Measurements from ENCODE around the gene SARDH. TPM values are rescaled to one million over a fixed set of nuclear protein-coding genes. Genes with fewer than 3 reads are reported as not detected.

SARDH gene
- total and polyA plus RNA-seq, 2 donors (not counting 1 experiment from before 2014, with no cell fraction given) = 0.03 to 0.07 TPM

DNA sequence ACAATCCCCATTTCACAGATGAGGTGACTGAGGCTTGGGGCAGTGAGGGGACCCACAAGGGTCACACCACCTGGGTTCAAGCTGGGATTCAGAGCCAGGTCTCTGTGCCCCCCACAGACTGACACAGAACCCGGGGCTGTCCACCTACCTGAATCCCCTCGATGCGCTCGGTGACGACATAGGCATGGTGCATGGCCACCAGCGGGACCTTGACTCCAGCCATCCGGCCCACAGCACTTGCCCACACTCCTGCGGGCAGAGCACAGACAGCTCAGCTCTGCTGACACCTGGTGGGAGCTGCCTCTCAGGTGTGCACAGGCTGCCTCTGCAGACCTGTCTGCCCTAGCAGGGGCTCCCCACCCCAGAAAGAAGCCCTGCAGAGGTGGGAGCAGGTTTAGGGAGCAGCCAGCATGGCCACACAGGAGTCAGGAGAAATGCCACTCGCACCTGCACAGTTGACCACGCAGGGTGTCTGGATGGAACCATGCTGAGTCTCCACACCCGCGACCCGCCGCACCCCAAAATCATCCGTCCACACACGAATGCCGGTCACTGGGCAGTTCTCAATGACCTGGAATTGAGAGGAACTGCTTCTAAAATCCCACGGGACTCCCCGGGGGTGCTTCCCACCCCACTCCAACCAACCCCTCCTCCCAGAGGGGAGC is 8.4 kb downstream of the SARDH start:
- Mint-ChIP-seq H3K4me1 (peaks cover 20% of the 10 kb centered on the region), H3K4me3 (no peak overlapping the region), H3K27me3 (peaks cover 19% of the 10 kb centered on the region), H3K9me3 (ENCODE audit: insufficient read depth) (no peaks in the 10 kb centered on the region), H3K27ac (no peak overlapping the region)
- DNase-seq (no peak), ATAC-seq (ENCODE audit: low read depth) (no peak)
- Histone ChIP-seq H3K79me2 (ENCODE audit: control insufficient read depth, insufficient read depth, low read length) (no peaks in the 10 kb centered on the region), H3K27ac (ENCODE audit: low read length in 2 of 2) (no peak overlapping the region), H3K36me3 (replicated peaks in 1 of 2; ENCODE audit: control extremely low read depth in 1 of 2, control insufficient read depth in 1 of 2, extremely low read depth in 1 of 2, insufficient read depth in 2 of 2, low read length in 1 of 2) (no peaks in the 10 kb centered on the region), H4K20me1 (ENCODE audit: control insufficient read depth, insufficient read depth, low read length, poor library complexity, severe bottlenecking) (no peaks in the 10 kb centered on the region), H3K4me2 (replicated peaks; ENCODE audit: low read depth, low read length, poor library complexity, severe bottlenecking) (no peak overlapping the region), H3K4me3 (ENCODE audit: control extremely low read depth in 1 of 5, extremely low read depth in 1 of 5, insufficient read depth in 1 of 5, low read depth in 2 of 5, low read length in 4 of 5) (no peak overlapping the region), H3K27me3 (replicated peaks in 1 of 4; ENCODE audit: control extremely low read depth in 1 of 4, control insufficient read depth in 3 of 4, insufficient read depth in 4 of 4, low read length in 3 of 4) (peaks cover 0 to 27% (median 7%) of the 10 kb centered on the region in 4 experiments), H3K9ac (ENCODE audit: low read length) (no peak overlapping the region), H2AFZ (ENCODE audit: insufficient read depth, low read depth, low read length, poor library complexity, severe bottlenecking) (no peak overlapping the region), H3K4me1 (ENCODE audit: control insufficient read depth in 2 of 2, insufficient read depth in 2 of 2, low read length in 2 of 2) (peaks cover 6 to 9% of the 10 kb centered on the region in 2 donors), H3K9me3 (ENCODE audit: control extremely low read depth in 1 of 3, control insufficient read depth in 2 of 3, insufficient read depth in 1 of 3, low read length in 2 of 3) (no peaks in the 10 kb centered on the region)
- intact Hi-C loops (cut with micrococcal nuclease) = loop anchor here (5.0 kb wide), 1 partner anchor 197 kb away; the partner anchor contains the start of gene ADAMTSL2
- ChIA-PET POLR2A (no interaction called here), CTCF (interaction anchor here (0.6 kb wide), 1 partner anchor 237 kb away, joined by 4 read pairs; no protein-coding TSS in a partner anchor)
- TF ChIP-seq EZH2 (IDR thresholded peaks at IDR 0.05; ENCODE audit: borderline replicate concordance, insufficient read depth, low read depth, low read length, poor library complexity, severe bottlenecking) = no peak
- TF ChIP-seq, protein P1, sequence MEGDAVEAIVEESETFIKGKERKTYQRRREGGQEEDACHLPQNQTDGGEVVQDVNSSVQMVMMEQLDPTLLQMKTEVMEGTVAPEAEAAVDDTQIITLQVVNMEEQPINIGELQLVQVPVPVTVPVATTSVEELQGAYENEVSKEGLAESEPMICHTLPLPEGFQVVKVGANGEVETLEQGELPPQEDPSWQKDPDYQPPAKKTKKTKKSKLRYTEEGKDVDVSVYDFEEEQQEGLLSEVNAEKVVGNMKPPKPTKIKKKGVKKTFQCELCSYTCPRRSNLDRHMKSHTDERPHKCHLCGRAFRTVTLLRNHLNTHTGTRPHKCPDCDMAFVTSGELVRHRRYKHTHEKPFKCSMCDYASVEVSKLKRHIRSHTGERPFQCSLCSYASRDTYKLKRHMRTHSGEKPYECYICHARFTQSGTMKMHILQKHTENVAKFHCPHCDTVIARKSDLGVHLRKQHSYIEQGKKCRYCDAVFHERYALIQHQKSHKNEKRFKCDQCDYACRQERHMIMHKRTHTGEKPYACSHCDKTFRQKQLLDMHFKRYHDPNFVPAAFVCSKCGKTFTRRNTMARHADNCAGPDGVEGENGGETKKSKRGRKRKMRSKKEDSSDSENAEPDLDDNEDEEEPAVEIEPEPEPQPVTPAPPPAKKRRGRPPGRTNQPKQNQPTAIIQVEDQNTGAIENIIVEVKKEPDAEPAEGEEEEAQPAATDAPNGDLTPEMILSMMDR (IDR thresholded peaks at IDR 0.05) = no peak
- WGBS (ENCODE audit: insufficient coverage) = 96% methylated on average over 18 of the region's 19 CpGs
